Measurements from ENCODE around the gene PLA2G4F.

Gene PLA2G4F

GRCh38 chr15:42184296-42184695, 27.9 kb upstream of the PLA2G4F start:
- ChIA-PET POLR2A (interaction anchor here (0.5 kb wide), 1 partner anchor 306 kb away, joined by 3 read pairs; no protein-coding TSS in a partner anchor), CTCF (interaction anchor here (0.5 kb wide), 1 partner anchor 12 kb away, joined by 4 read pairs; no protein-coding TSS in a partner anchor)
- H3K36me3 ChIP-seq (ENCODE audit: control insufficient read depth in 2 of 2, insufficient read depth in 1 of 2, low read length in 2 of 2) = peaks cover 20 to 81% of the 10 kb centered on the region in 2 experiments
- no peak overlapping the region for H3K4me3 ChIP-seq (ENCODE audit: low read depth, low read length)
- H3K27ac ChIP-seq (ENCODE audit: extremely low read depth, low read depth, low read length) = no peak overlapping the region
- TF ChIP-seq ZBTB20 (tag by site-specific recombination; IDR thresholded peaks at IDR 0.05) (no peak), OSR2 (tag by site-specific recombination; IDR thresholded peaks at IDR 0.05) (no peak), ZNF621 (tag by site-specific recombination; IDR thresholded peaks at IDR 0.05) (no peak), ZNF148 (tag by site-specific recombination; IDR thresholded peaks at IDR 0.05; ENCODE audit: borderline replicate concordance) (no peak), ZBTB1 (tag by site-specific recombination; IDR thresholded peaks at IDR 0.05) (no peak), ZNF155 (tag by site-specific recombination; IDR thresholded peaks at IDR 0.05) (no peak)
- H3K4me1 ChIP-seq (ENCODE audit: control insufficient read depth, insufficient read depth, low read length) = no peaks in the 10 kb centered on the region
- H3K9me3 ChIP-seq (ENCODE audit: control insufficient read depth, insufficient read depth, low read depth, low read length) = no peaks in the 10 kb centered on the region

GRCh38 chr15:42182961-42183360, 26.5 kb upstream of the PLA2G4F start:
- ChIA-PET CTCF (interaction anchor here (0.6 kb wide), 1 partner anchor 98 kb away, joined by 3 read pairs; no protein-coding TSS in a partner anchor), POLR2A (no interaction called here)
- Histone ChIP-seq H3K27ac (ENCODE audit: extremely low read depth, low read depth, low read length) (no peak overlapping the region), H3K4me3 (ENCODE audit: low read depth, low read length) (no peak overlapping the region), H3K9me3 (ENCODE audit: control insufficient read depth, insufficient read depth, low read depth, low read length) (no peaks in the 10 kb centered on the region), H3K4me1 (ENCODE audit: control insufficient read depth, insufficient read depth, low read length) (no peaks in the 10 kb centered on the region), H3K36me3 (ENCODE audit: control insufficient read depth in 2 of 2, insufficient read depth in 1 of 2, low read length in 2 of 2) (peaks cover 16 to 75% of the 10 kb centered on the region in 2 experiments)
- no peak for TF ChIP-seq ZNF2 (tag by site-specific recombination; IDR thresholded peaks at IDR 0.05)
- TF ChIP-seq ZBTB21 (tag by site-specific recombination; IDR thresholded peaks at IDR 0.05) = no peak
- no peak for TF ChIP-seq ZNF704 (tag by site-specific recombination; IDR thresholded peaks at IDR 0.05)
- no peak for TF ChIP-seq REPIN1 (tag by site-specific recombination; IDR thresholded peaks at IDR 0.05; ENCODE audit: low read depth)
- TF ChIP-seq ZNF266 (tag by site-specific recombination; IDR thresholded peaks at IDR 0.05; ENCODE audit: low read depth) = no peak
- no peak for TF ChIP-seq ZNF23 (tag by site-specific recombination; IDR thresholded peaks at IDR 0.05; ENCODE audit: borderline replicate concordance)
- TF ChIP-seq ZNF184 (tag by site-specific recombination; IDR thresholded peaks at IDR 0.05) = no peak
- no peak for TF ChIP-seq INSM2 (tag by site-specific recombination; IDR thresholded peaks at IDR 0.05)
- TF ChIP-seq ZNF623 (tag by site-specific recombination; IDR thresholded peaks at IDR 0.05) = no peak
- TF ChIP-seq ZNF24 (tag by site-specific recombination; IDR thresholded peaks at IDR 0.05) = no peak
- TF ChIP-seq ZNF791 (tag by site-specific recombination; IDR thresholded peaks at IDR 0.05) = no peak
- TF ChIP-seq ZNF404 (tag by site-specific recombination; IDR thresholded peaks at IDR 0.05) = no peak
- no peak for TF ChIP-seq ZNF223 (tag by site-specific recombination; IDR thresholded peaks at IDR 0.05)
- no peak for TF ChIP-seq REST (tag by site-specific recombination; IDR thresholded peaks at IDR 0.05)
- no peak for TF ChIP-seq SP2 (tag by site-specific recombination; IDR thresholded peaks at IDR 0.05)
- no peak for TF ChIP-seq ZNF121 (tag by site-specific recombination; IDR thresholded peaks at IDR 0.05)
- TF ChIP-seq ZNF350 (tag by site-specific recombination; IDR thresholded peaks at IDR 0.05) = no peak
- TF ChIP-seq PBX3 (CRISPR knock-in tag; IDR thresholded peaks at IDR 0.05) = no peak
- TF ChIP-seq ZNF426 (tag by site-specific recombination; IDR thresholded peaks at IDR 0.05) = no peak

All from HEK293 (cell line).